ENCODE measurements around the gene RGS11.
"Not testable (repeated sequence)": the region's sequence is repeated elsewhere in the genome, so short reads cannot be mapped to it uniquely, and the experiment has no call there.

- TF ChIP-seq POLR2A (IDR thresholded peaks at IDR 0.05; ENCODE audit: low read length); CTCF (IDR thresholded peaks at IDR 0.05); MAX (IDR thresholded peaks at IDR 0.05); FOXS1 (CRISPR knock-in tag; IDR thresholded peaks at IDR 0.05); REST (IDR thresholded peaks at IDR 0.05); FOSL2 (IDR thresholded peaks at IDR 0.05); FOSL2 (CRISPR knock-in tag; IDR thresholded peaks at IDR 0.05); MAZ (IDR thresholded peaks at IDR 0.05; ENCODE audit: borderline replicate concordance, low read depth, low read length); ZFP36 (IDR thresholded peaks at IDR 0.05; ENCODE audit: borderline replicate concordance, partially characterized antibody); RFX5 (IDR thresholded peaks at IDR 0.05); PBX3 (IDR thresholded peaks at IDR 0.05); MYC (IDR thresholded peaks at IDR 0.05; ENCODE audit: borderline replicate concordance, low read length); EP300 (IDR thresholded peaks at IDR 0.05); CEBPB (IDR thresholded peaks at IDR 0.05): not testable (repeated sequence)
Measured at GRCh38 chr16:230351-230750, 45.4 kb downstream of the RGS11 start.
